Caco-2 (cell line): Measurements from ENCODE around the gene BPGM. TPM values are rescaled to one million over a fixed set of nuclear protein-coding genes. Genes with fewer than 3 reads are reported as not detected.

Source experiments
- BruUV-seq: library from RNA; stranded (reverse); fragments of 400-500 nt; replicated peaks from 2 replicates; lab custom pipeline; 2021; lab: Mats Ljungman, UMichigan
- CTCF ChIA-PET: fragments of 300-600 bp; sonication (Branson Sonifier 250); formaldehyde crosslinking; loops from one replicate; lab custom pipeline; 2022; ENCODE audit warnings: antibody characterized with exemption; lab: Charles Lee
- POLR2A ChIA-PET: fragments of 300-600 bp; sonication (Branson Sonifier 250); formaldehyde crosslinking; loops from one replicate; lab custom pipeline; 2022; ENCODE audit warnings: antibody characterized with exemption; lab: Charles Lee
- DNase-seq, 2 experiments: peaks; one replicate each; pipeline versions ENCODE4 v3.0.0 to v3.0.0-alpha.2; 2020 to 2022
- H3K27me3 ChIP-seq: replicated peaks from 2 replicates; pipeline ENCODE4 v1.6.0; 2011; ENCODE audit warnings: low read length; ENCODE audit not compliant: control insufficient read depth, insufficient read depth
- H3K36me3 ChIP-seq: 2 replicates; pipeline ENCODE4 v1.5.1; 2011; ENCODE audit warnings: low read length; ENCODE audit not compliant: control insufficient read depth, insufficient read depth
- H3K4me1 ChIP-seq: fragments of 250-450 bp; sonication (Bioruptor Pico); 2 replicates; pipeline ENCODE4 v1.5.1; 2020; ENCODE audit warnings: mild to moderate bottlenecking
- H3K4me3 ChIP-seq: 2 replicates; pipeline ENCODE4 v1.5.1; 2011; ENCODE audit warnings: low read depth, mild to moderate bottlenecking, control low read depth, low read length
- H3K9me3 ChIP-seq: fragments of 250-450 bp; sonication (Bioruptor Pico); 2 replicates; pipeline ENCODE4 v1.5.1; 2020; ENCODE audit warnings: mild to moderate bottlenecking, moderate library complexity
- H3K27ac Mint-ChIP-seq: one replicate; pipeline ENCODE4 v1.8.0; 2022; ENCODE audit warnings: mixed read lengths; ENCODE audit not compliant: unreplicated experiment
- H3K27me3 Mint-ChIP-seq: one replicate; pipeline ENCODE4 v1.8.0; 2022; ENCODE audit warnings: mixed read lengths; ENCODE audit not compliant: insufficient read depth, unreplicated experiment
- H3K36me3 Mint-ChIP-seq: one replicate; pipeline ENCODE4 v1.8.0; 2022; ENCODE audit warnings: mild to moderate bottlenecking, mixed read lengths; ENCODE audit not compliant: insufficient read depth, unreplicated experiment
- H3K4me1 Mint-ChIP-seq: one replicate; pipeline ENCODE4 v1.8.0; 2022; ENCODE audit warnings: low read depth, mixed read lengths; ENCODE audit not compliant: unreplicated experiment
- H3K4me3 Mint-ChIP-seq: one replicate; pipeline ENCODE4 v1.8.0; 2022; ENCODE audit warnings: mild to moderate bottlenecking, moderate library complexity, mixed read lengths; ENCODE audit not compliant: unreplicated experiment
- H3K9me3 Mint-ChIP-seq: one replicate; pipeline ENCODE4 v1.8.0; 2022; ENCODE audit warnings: mixed read lengths; ENCODE audit not compliant: unreplicated experiment
- intact Hi-C: fragments of 100-400 bp; cut with micrococcal nuclease; formaldehyde crosslinking; loops from one replicate; pipeline ENCODE4 v1.10.0; 2022; ENCODE audit not compliant: unreplicated experiment
- total RNA-seq: library from RNA; stranded (reverse); gene quantifications from 2 replicates; pipeline ENCODE4 v1.2.3, GENCODE V29; 2022
- TF ChIP-seq, protein P1 (sequence below), 2 experiments: fragments of 200-600 bp in 1 of 2; IDR thresholded peaks; 1 replicate in 1 of 2; 2 replicates in 1 of 2; pipeline versions ENCODE4 v1.5.1 to v1.8.0; 2011 to 2022; ENCODE audit warnings: antibody characterized with exemption in 1 of 2, control low read depth in 1 of 2, inconsistent platforms in 1 of 2, low read depth in 1 of 2, low read length in 1 of 2, mild to moderate bottlenecking in 1 of 2, moderate library complexity in 1 of 2; ENCODE audit not compliant: insufficient read depth in 1 of 2, severe bottlenecking in 1 of 2, unreplicated experiment in 1 of 2

The BPGM gene
- total RNA-seq, 1 experiment from 2014 or later = 8.1 TPM

DNA sequence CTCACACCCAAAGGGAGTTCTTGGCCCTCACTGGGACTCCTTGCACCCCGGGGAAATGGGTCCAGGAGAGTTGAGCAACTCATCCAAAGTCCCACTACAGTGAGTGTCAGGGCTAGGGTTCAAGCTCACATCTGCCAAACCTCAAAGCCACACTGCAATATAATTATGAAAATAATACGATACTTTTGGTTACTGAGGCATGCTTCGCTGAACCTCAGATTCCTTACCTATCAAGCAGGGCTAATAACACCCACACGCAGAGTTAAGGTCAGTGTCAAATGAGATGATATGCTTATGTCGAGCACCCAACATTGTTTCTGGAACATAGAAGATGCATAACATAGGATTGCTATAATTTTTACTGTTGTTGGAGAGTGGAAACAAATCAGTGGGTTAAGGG lies 58.2 kb downstream of the BPGM start:
- H3K27me3 Mint-ChIP-seq = no peaks in the 10 kb centered on the region
- intact Hi-C loops = no loop called here
- H3K27me3 ChIP-seq = no peaks in the 10 kb centered on the region
- no peaks in the 10 kb centered on the region for H3K9me3 ChIP-seq
- no peaks in the 10 kb centered on the region for H3K36me3 ChIP-seq
- no peaks in the 10 kb centered on the region for H3K9me3 Mint-ChIP-seq
- H3K27ac Mint-ChIP-seq = no peak overlapping the region
- no TSS peak for BruUV-seq
- peaks cover 31% of the 10 kb centered on the region for H3K4me1 ChIP-seq
- no peaks in the 10 kb centered on the region for H3K36me3 Mint-ChIP-seq
- H3K4me1 Mint-ChIP-seq = peaks cover 13% of the 10 kb centered on the region
- ChIA-PET POLR2A (no interaction called here), CTCF (no interaction called here)
- TF ChIP-seq, protein P1, sequence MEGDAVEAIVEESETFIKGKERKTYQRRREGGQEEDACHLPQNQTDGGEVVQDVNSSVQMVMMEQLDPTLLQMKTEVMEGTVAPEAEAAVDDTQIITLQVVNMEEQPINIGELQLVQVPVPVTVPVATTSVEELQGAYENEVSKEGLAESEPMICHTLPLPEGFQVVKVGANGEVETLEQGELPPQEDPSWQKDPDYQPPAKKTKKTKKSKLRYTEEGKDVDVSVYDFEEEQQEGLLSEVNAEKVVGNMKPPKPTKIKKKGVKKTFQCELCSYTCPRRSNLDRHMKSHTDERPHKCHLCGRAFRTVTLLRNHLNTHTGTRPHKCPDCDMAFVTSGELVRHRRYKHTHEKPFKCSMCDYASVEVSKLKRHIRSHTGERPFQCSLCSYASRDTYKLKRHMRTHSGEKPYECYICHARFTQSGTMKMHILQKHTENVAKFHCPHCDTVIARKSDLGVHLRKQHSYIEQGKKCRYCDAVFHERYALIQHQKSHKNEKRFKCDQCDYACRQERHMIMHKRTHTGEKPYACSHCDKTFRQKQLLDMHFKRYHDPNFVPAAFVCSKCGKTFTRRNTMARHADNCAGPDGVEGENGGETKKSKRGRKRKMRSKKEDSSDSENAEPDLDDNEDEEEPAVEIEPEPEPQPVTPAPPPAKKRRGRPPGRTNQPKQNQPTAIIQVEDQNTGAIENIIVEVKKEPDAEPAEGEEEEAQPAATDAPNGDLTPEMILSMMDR (IDR thresholded peaks at IDR 0.05; ENCODE audit: insufficient read depth in 1 of 2, low read depth in 1 of 2, low read length in 1 of 2, severe bottlenecking in 1 of 2, unreplicated experiment in 1 of 2) = no peak
- DNase-seq = no peak
- H3K4me3 ChIP-seq = no peak overlapping the region
- no peak overlapping the region for H3K4me3 Mint-ChIP-seq

DNA sequence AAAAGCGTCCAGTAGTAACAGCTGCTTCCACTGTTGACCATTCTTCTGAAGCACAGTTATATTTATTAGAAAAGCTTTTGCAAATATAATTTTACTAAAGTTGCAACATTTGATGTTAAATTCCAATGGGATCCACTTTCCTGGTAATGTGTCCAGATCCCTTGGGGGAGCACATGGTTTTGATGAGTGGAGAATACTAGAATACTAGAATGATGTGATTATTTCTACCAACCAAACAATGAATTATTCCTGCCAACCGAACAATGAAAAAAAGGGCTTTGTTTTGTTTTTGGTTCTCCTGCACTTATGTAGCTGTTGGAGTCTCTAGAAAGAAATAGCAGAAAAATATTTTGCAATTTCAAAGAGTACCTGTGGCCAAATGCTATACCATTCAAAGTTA lies 59.1 kb downstream of the BPGM start:
- Mint-ChIP-seq H3K36me3 (no peaks in the 10 kb centered on the region), H3K27ac (no peak overlapping the region), H3K27me3 (no peaks in the 10 kb centered on the region), H3K9me3 (no peaks in the 10 kb centered on the region), H3K4me3 (no peak overlapping the region), H3K4me1 (peaks cover 17% of the 10 kb centered on the region)
- no peak for DNase-seq
- ChIA-PET POLR2A (no interaction called here), CTCF (interaction anchor here (0.6 to 1.2 kb wide), 2 partner anchors 19 to 134 kb away, joined by 3 to 4 read pairs; no protein-coding TSS in a partner anchor)
- Histone ChIP-seq H3K4me1 (peaks cover 38% of the 10 kb centered on the region), H3K27me3 (no peaks in the 10 kb centered on the region), H3K9me3 (no peaks in the 10 kb centered on the region), H3K4me3 (no peak overlapping the region), H3K36me3 (no peaks in the 10 kb centered on the region)
- BruUV-seq = no TSS peak
- TF ChIP-seq, protein P1 (IDR thresholded peaks at IDR 0.05; ENCODE audit: insufficient read depth in 1 of 2, low read depth in 1 of 2, low read length in 1 of 2, severe bottlenecking in 1 of 2, unreplicated experiment in 1 of 2) = no peak
- intact Hi-C loops = no loop called here

DNA sequence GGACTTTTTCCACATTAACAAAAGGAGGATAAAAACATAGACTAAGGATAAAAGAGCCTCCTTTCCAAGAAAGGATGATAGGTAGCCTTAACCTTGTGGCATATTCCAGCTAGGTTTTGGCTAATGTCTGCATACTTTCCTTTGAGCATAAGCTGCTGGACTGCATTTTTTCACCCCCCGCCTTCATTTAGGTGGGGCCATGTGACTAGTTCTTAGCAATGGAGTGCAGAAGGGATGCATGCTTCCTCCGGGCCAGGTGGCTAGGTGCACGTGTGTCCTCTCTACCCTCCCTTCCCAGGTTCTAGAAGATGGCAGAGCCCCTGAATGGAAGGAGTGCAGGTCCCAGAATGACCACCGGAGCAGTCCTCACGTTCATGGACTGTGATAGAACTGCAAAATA lies 59.8 kb downstream of the BPGM start:
- no peaks in the 10 kb centered on the region for H3K27me3 Mint-ChIP-seq
- H3K36me3 ChIP-seq = no peaks in the 10 kb centered on the region
- TF ChIP-seq, protein P1 (IDR thresholded peaks at IDR 0.05; ENCODE audit: insufficient read depth in 1 of 2, low read depth in 1 of 2, low read length in 1 of 2, severe bottlenecking in 1 of 2, unreplicated experiment in 1 of 2) = no peak
- POLR2A ChIA-PET = no interaction called here
- peaks cover 40% of the 10 kb centered on the region for H3K4me1 ChIP-seq
- H3K27ac Mint-ChIP-seq = no peak overlapping the region
- DNase-seq = peak; percentile 34 to 54
- H3K9me3 Mint-ChIP-seq = no peaks in the 10 kb centered on the region
- intact Hi-C loops = no loop called here
- BruUV-seq = no TSS peak
- H3K4me3 Mint-ChIP-seq = no peak overlapping the region
- H3K4me1 Mint-ChIP-seq = peaks cover 24% of the 10 kb centered on the region
- no peak overlapping the region for H3K4me3 ChIP-seq
- H3K9me3 ChIP-seq = no peaks in the 10 kb centered on the region
- CTCF ChIA-PET = interaction anchor here (0.6 to 1.2 kb wide), 2 partner anchors 18 to 134 kb away, joined by 3 to 4 read pairs; no protein-coding TSS in a partner anchor
- H3K36me3 Mint-ChIP-seq = no peaks in the 10 kb centered on the region
- no peaks in the 10 kb centered on the region for H3K27me3 ChIP-seq
